Measurements from ENCODE around the gene CLIC4.

Gene CLIC4

GRCh38 chr1:24881034-24881433, 135.8 kb downstream of the CLIC4 start:
- TF ChIP-seq POU6F1 (CRISPR knock-in tag; IDR thresholded peaks at IDR 0.05; ENCODE audit: borderline replicate concordance, low read depth) = no peak
- no peak for TF ChIP-seq ZC3H10 (CRISPR knock-in tag; IDR thresholded peaks at IDR 0.05)
- TF ChIP-seq ZNF8 (CRISPR knock-in tag; IDR thresholded peaks at IDR 0.05) = no peak
- no peak for TF ChIP-seq ARNTL (CRISPR knock-in tag; IDR thresholded peaks at IDR 0.05; ENCODE audit: borderline replicate concordance, low read depth)
- no peak for TF ChIP-seq ESRRG (CRISPR knock-in tag; IDR thresholded peaks at IDR 0.05)
- TF ChIP-seq CSDC2 (CRISPR knock-in tag; IDR thresholded peaks at IDR 0.05) = no peak
- TF ChIP-seq GLIS3 (CRISPR knock-in tag; IDR thresholded peaks at IDR 0.05) = no peak
- TF ChIP-seq PATZ1 (CRISPR knock-in tag; IDR thresholded peaks at IDR 0.05; ENCODE audit: borderline replicate concordance) = no peak
- no peak for TF ChIP-seq CSRNP3 (CRISPR knock-in tag; IDR thresholded peaks at IDR 0.05)
- no peak for TF ChIP-seq RARB (CRISPR knock-in tag; IDR thresholded peaks at IDR 0.05)
- no peak for TF ChIP-seq PPARA (CRISPR knock-in tag; IDR thresholded peaks at IDR 0.05; ENCODE audit: borderline replicate concordance)
- TF ChIP-seq ZFP3 (CRISPR knock-in tag; IDR thresholded peaks at IDR 0.05) = no peak
- TF ChIP-seq ISL1 (CRISPR knock-in tag; IDR thresholded peaks at IDR 0.05) = no peak
- ATAC-seq = no peak

GRCh38 chr1:24884751-24885150, 139.5 kb downstream of the CLIC4 start:
- ATAC-seq = no peak

GRCh38 chr1:24886241-24886640, 141.0 kb downstream of the CLIC4 start:
- TF ChIP-seq ESRRG (CRISPR knock-in tag; IDR thresholded peaks at IDR 0.05) = no peak
- TF ChIP-seq SNAI2 (CRISPR knock-in tag; IDR thresholded peaks at IDR 0.05) = no peak
- ATAC-seq = no peak

More at GRCh38 chr1:24884751-24885150, 139.5 kb downstream of the CLIC4 start:
- TF ChIP-seq CSRNP3 (CRISPR knock-in tag; IDR thresholded peaks at IDR 0.05) = no peak
- TF ChIP-seq ESRRG (CRISPR knock-in tag; IDR thresholded peaks at IDR 0.05) = no peak
- no peak for TF ChIP-seq RARB (CRISPR knock-in tag; IDR thresholded peaks at IDR 0.05)
- no peak for TF ChIP-seq ARNTL (CRISPR knock-in tag; IDR thresholded peaks at IDR 0.05; ENCODE audit: borderline replicate concordance, low read depth)
- no peak for TF ChIP-seq TSHZ2 (CRISPR knock-in tag; IDR thresholded peaks at IDR 0.05)
- no peak for TF ChIP-seq ZNF70 (CRISPR knock-in tag; IDR thresholded peaks at IDR 0.05)

- TF ChIP-seq TCF4 (CRISPR knock-in tag; IDR thresholded peaks at IDR 0.05; ENCODE audit: borderline replicate concordance) (no peak), CSDC2 (CRISPR knock-in tag; IDR thresholded peaks at IDR 0.05) (no peak), GLIS3 (CRISPR knock-in tag; IDR thresholded peaks at IDR 0.05) (no peak), ZNF565 (CRISPR knock-in tag; conservative IDR thresholded peaks at IDR 0.05; ENCODE audit: low read depth) (no peak), ARNTL (CRISPR knock-in tag; IDR thresholded peaks at IDR 0.05; ENCODE audit: borderline replicate concordance, low read depth) (no peak), CSRNP3 (CRISPR knock-in tag; IDR thresholded peaks at IDR 0.05) (no peak)
- no peak for ATAC-seq
These were observed 143.1 kb downstream of the CLIC4 start for GRCh38 chr1:24888061-24888970.
